C4-2B (cell line): Measurements from ENCODE around the gene PCYOX1L.

Experiments used
- H3K27ac ChIP-seq: fragments of 450-650 bp; 2 replicates; pipeline ENCODE4 v1.5.1; 2017
- ZFX ChIP-seq: fragments of 450-650 bp; IDR thresholded peaks from 2 replicates; pipeline ENCODE4 v1.6.1; 2017
- TF ChIP-seq, protein P1 (sequence below): fragments of 450-650 bp; conservative IDR thresholded peaks from 2 replicates; pipeline ENCODE4 v1.5.1; 2017; ENCODE audit warnings: mild to moderate bottlenecking

The PCYOX1L gene

DNA sequence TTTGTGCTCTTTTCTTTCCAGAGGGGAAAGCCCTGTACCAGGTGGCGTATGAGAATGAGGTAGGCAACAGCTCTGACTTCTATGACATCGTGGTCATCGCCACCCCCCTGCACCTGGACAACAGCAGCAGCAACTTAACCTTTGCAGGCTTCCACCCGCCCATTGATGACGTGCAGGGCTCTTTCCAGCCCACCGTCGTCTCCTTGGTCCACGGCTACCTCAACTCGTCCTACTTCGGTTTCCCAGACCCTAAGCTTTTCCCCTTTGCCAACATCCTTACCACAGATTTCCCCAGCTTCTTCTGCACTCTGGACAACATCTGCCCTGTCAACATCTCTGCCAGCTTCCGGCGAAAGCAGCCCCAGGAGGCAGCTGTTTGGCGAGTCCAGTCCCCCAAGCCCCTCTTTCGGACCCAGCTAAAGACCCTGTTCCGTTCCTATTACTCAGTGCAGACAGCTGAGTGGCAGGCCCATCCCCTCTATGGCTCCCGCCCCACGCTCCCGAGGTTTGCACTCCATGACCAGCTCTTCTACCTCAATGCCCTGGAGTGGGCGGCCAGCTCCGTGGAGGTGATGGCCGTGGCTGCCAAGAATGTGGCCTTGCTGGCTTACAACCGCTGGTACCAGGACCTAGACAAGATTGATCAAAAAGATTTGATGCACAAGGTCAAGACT lies 10.3 kb downstream of the PCYOX1L start:
- TF ChIP-seq ZFX: no peak
- H3K27ac ChIP-seq: no peak overlapping the region

DNA sequence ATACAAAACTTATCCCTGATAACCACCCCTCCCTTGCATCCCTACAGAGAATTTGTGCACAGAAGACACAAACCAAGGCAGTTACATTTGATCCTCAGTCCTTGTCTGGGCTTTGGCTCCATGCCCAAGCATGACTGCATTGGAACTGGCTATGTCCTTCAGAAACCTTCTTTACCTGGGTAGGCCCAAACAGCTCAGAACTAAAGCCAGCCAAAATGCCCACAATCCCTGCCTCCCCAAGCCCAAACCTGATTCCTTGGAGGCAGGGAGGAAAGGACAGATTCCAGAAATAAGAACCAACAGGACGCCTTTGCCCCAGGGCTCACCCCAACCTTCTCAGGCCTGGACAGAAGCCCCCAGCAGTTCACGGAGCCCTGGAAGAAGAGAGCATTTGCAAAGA lies 13.0 kb downstream of the PCYOX1L start:
- no peak overlapping the region for H3K27ac ChIP-seq
- TF ChIP-seq ZFX: no peak
- TF ChIP-seq, protein P1, sequence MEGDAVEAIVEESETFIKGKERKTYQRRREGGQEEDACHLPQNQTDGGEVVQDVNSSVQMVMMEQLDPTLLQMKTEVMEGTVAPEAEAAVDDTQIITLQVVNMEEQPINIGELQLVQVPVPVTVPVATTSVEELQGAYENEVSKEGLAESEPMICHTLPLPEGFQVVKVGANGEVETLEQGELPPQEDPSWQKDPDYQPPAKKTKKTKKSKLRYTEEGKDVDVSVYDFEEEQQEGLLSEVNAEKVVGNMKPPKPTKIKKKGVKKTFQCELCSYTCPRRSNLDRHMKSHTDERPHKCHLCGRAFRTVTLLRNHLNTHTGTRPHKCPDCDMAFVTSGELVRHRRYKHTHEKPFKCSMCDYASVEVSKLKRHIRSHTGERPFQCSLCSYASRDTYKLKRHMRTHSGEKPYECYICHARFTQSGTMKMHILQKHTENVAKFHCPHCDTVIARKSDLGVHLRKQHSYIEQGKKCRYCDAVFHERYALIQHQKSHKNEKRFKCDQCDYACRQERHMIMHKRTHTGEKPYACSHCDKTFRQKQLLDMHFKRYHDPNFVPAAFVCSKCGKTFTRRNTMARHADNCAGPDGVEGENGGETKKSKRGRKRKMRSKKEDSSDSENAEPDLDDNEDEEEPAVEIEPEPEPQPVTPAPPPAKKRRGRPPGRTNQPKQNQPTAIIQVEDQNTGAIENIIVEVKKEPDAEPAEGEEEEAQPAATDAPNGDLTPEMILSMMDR: no peak

DNA sequence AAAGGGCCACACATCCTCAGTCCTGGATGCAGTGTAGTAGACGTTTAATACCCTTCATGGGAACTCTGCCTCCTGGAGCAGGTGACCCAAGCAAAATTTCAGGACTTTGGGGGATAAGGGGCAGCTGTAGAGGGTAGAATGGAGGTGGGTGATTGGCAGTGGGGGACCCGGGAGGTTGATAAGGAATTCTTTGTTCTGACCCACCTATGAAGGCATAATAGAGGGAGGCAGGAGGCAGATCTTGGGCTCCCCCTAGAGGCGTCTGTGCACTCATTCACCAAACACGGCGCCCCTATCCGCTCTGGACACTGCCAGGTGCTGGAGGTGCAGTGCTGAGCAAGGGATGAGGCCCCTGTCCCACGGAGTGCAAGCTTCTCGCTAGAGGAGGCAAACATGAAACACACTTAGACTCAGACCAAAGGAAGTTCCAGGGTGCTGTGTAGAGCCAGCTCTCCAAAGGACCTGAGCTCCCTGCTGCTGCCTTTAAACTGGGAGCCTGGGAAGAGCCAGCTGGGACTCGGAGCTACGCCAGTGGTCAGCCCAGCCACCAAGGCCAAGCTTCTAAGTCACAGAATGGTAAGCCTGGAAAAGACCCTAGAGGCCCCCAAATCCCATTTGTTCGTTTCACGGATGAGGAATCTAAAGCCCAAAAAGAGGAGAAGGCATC lies 13.6 kb downstream of the PCYOX1L start:
- TF ChIP-seq, protein P1: peak; percentile 95
- no peak for TF ChIP-seq ZFX
- no peak overlapping the region for H3K27ac ChIP-seq

DNA sequence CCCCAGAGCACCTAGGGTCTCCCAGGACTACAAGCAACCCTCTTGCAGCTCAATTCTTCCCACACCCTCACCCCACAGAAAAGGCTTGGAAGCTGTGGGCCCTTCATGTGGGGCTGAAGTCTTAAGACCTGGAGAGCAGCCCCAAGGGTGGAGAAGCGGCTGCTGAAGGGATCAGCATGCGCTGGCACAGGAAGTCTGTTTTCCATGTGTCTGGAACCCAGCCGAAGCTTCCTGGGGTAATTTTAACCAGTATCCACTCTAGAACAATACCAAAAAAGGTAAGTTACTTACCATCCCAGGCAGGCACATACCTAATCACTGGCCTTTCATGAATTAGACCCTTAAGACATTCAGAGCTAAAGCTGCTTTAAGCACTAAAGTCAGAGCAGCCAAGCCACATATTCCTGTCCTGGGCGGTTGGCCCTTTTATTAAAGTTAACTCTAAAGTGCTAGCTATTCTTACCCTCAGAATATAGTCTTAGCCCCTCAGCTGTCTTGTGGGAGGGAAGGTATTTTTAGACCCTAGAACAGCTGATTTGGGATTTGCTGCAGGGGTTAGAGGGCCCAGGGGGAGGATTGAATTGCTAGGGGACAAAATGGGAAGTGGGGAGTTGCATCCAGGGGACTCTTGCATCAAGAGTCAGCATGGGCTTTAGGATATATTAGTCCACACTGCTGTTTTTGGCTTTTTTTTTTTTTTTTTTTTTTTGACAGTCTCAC lies 14.4 kb downstream of the PCYOX1L start:
- H3K27ac ChIP-seq: no peak overlapping the region
- TF ChIP-seq, protein P1: no peak
- TF ChIP-seq ZFX: no peak

DNA sequence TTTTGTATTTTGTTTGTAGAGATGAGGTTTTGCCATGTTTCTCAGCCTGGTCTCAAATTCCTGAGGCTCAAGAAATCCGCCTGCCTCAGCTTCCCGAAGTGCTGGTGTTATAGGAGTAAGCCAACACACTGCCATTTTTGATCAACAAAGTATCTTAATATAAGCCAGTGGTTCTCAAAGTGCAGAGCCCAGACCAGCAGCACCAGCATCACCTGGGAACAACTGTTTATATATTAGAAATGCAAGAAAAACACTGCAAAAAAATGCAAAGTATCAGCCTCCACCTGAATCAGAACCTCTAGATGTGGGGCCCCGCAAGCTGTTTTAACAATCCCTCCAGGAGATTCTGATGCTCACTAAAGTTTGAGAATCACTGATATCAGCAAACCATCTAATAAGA lies 15.1 kb downstream of the PCYOX1L start:
- TF ChIP-seq, protein P1: no peak
- TF ChIP-seq ZFX: no peak
- H3K27ac ChIP-seq: no peak overlapping the region

DNA sequence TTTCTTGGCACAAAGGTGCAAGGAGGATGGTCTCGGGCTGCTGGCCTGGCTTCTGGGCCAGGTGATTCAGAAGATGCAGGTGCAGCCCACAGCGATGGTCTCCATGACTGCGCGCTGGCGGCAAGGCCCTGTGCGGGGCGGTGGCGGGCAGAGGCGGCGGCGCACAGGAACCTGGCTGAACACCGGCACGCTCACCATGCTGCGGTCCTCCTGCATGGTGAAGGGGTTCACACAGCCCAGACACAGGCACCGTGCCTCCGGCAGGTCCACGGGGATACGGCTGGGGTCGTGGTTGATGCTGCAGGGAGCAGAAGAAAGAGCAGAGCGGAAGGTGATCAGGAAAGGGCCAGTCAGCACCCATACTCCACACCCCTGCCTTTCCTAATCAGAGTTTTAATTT lies 16.5 kb downstream of the PCYOX1L start:
- no peak for TF ChIP-seq ZFX
- TF ChIP-seq, protein P1: no peak

DNA sequence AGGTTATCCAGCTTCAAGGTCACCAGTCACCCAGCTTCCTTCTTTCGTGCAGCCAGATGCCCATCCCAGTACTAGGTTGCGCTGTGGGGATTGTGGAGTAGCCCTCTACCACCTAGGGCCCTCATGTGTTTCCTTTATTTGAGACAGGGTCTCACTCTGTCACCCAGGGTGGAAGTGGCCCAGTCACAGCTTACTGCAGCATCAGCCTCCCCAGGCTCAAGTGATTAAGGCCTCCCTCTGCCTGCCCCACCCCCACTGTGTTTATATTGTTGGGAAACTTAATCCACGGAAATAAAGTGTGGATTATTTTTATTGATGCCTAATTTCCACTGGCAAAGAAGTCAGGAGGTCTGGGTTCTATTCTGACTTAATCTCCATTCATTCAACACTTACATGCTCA lies 17.0 kb downstream of the PCYOX1L start:
- no peak overlapping the region for H3K27ac ChIP-seq
- TF ChIP-seq, protein P1: no peak
- no peak for TF ChIP-seq ZFX

More for the DNA sequence above, 16.5 kb downstream of the PCYOX1L start:
- no peak overlapping the region for H3K27ac ChIP-seq
